Activated naive CD4-positive, alpha-beta T cell treated with anti-CD3 and anti-CD28 coated beads for 36 hours (primary cell): ENCODE data around the gene KBTBD8. TPM values are rescaled to one million over a fixed set of nuclear protein-coding genes. Genes with fewer than 3 reads are reported as not detected.

Experiments used
- CTCF ChIA-PET: fragments of 350-600 bp; sonication (Branson Sonifier 250); formaldehyde crosslinking; loops from one replicate; lab custom pipeline; 2021; ENCODE audit warnings: antibody characterized with exemption; lab: Charles Lee
- DNase-seq: peaks from one replicate; pipeline ENCODE4 v3.0.0-alpha.2; 2020
- H3K27ac Mint-ChIP-seq: one replicate; pipeline ENCODE4 v1.8.0; 2021; ENCODE audit warnings: mild to moderate bottlenecking, mixed read lengths
- H3K27me3 Mint-ChIP-seq: one replicate; pipeline ENCODE4 v1.8.0; 2021; ENCODE audit warnings: low read depth, mixed read lengths
- H3K36me3 Mint-ChIP-seq: one replicate; pipeline ENCODE4 v1.8.0; 2021; ENCODE audit warnings: low read depth, mixed read lengths
- H3K4me1 Mint-ChIP-seq: one replicate; pipeline ENCODE4 v1.8.0; 2021; ENCODE audit warnings: low read depth, mixed read lengths
- H3K4me3 Mint-ChIP-seq: one replicate; pipeline ENCODE4 v1.8.0; 2021; ENCODE audit warnings: mild to moderate bottlenecking, moderate library complexity, mixed read lengths
- H3K9me3 Mint-ChIP-seq: one replicate; pipeline ENCODE4 v1.8.0; 2021; ENCODE audit warnings: mixed read lengths
- intact Hi-C: fragments of 100-400 bp; cut with micrococcal nuclease; formaldehyde crosslinking; loops from one replicate; pipeline ENCODE4 v1.15.1; 2023
- total RNA-seq, 2 experiments: library from RNA; stranded (reverse); gene quantifications; one replicate each; pipeline ENCODE4 v1.2.3, GENCODE V29; 2021

Gene KBTBD8
- total RNA-seq, 2 experiments from 2014 or later, result 6.8 to 7.4 TPM

- Mint-ChIP-seq H3K27ac (no peak overlapping the region), H3K9me3 (peaks cover 4% of the 10 kb centered on the region), H3K4me1 (no peaks in the 10 kb centered on the region), H3K4me3 (no peak overlapping the region), H3K27me3 (no peaks in the 10 kb centered on the region), H3K36me3 (no peaks in the 10 kb centered on the region)
- intact Hi-C loops, result no loop called here
- no peak for DNase-seq
- CTCF ChIA-PET, result interaction anchor here (0.6 to 2.1 kb wide), 5 partner anchors 9 to 969 kb away, joined by 3 to 11 read pairs (median 3); no protein-coding TSS in a partner anchor
Measured at GRCh38 chr3:67045711-67046465, 47.8 kb downstream of the KBTBD8 start.

GRCh38 chr3:67047051-67047450 is 48.9 kb downstream of the KBTBD8 start:
- Mint-ChIP-seq H3K4me3 (no peak overlapping the region), H3K9me3 (peaks cover 4% of the 10 kb centered on the region), H3K27ac (no peak overlapping the region), H3K27me3 (no peaks in the 10 kb centered on the region), H3K4me1 (no peaks in the 10 kb centered on the region), H3K36me3 (no peaks in the 10 kb centered on the region)
- intact Hi-C loops, result no loop called here
- no peak for DNase-seq
- CTCF ChIA-PET, result interaction anchor here (1.1 kb wide), 1 partner anchor 13 kb away, joined by 3 read pairs; no protein-coding TSS in a partner anchor

GRCh38 chr3:67048067-67048714 is 50.1 kb downstream of the KBTBD8 start:
- intact Hi-C loops, result no loop called here
- Mint-ChIP-seq H3K4me3 (no peak overlapping the region), H3K27me3 (no peaks in the 10 kb centered on the region), H3K27ac (no peak overlapping the region), H3K36me3 (no peaks in the 10 kb centered on the region), H3K9me3 (peaks cover 4% of the 10 kb centered on the region), H3K4me1 (no peaks in the 10 kb centered on the region)
- CTCF ChIA-PET, result interaction anchor here (0.7 to 0.9 kb wide), 2 partner anchors 76 to 741 kb away, joined by 3 to 4 read pairs; no protein-coding TSS in a partner anchor
- no peak for DNase-seq

GRCh38 chr3:67048715-67049074 is 50.6 kb downstream of the KBTBD8 start:
- H3K9me3 Mint-ChIP-seq, result peaks cover 4% of the 10 kb centered on the region
- intact Hi-C loops, result no loop called here
- CTCF ChIA-PET, result interaction anchor here (0.7 kb wide), 1 partner anchor 741 kb away, joined by 3 read pairs; no protein-coding TSS in a partner anchor

GRCh38 chr3:67059443-67059842 is 61.3 kb downstream of the KBTBD8 start:
- no peak overlapping the region for H3K4me3 Mint-ChIP-seq
- H3K9me3 Mint-ChIP-seq, result peaks cover 4% of the 10 kb centered on the region
- no peak for DNase-seq
- H3K27ac Mint-ChIP-seq, result no peak overlapping the region
- H3K4me1 Mint-ChIP-seq, result peaks cover 3% of the 10 kb centered on the region
- CTCF ChIA-PET, result no interaction called here
- intact Hi-C loops, result no loop called here
- H3K36me3 Mint-ChIP-seq, result no peaks in the 10 kb centered on the region
- no peaks in the 10 kb centered on the region for H3K27me3 Mint-ChIP-seq

More at GRCh38 chr3:67048715-67049074, 50.6 kb downstream of the KBTBD8 start:
- Mint-ChIP-seq H3K36me3 (no peaks in the 10 kb centered on the region), H3K27ac (no peak overlapping the region), H3K4me3 (no peak overlapping the region), H3K4me1 (no peaks in the 10 kb centered on the region), H3K27me3 (no peaks in the 10 kb centered on the region)
- DNase-seq, result no peak
